Kidney capillary endothelial cell (primary cell): ENCODE measurements around the gene ALDH1L1.
"Not testable (repeated sequence)": the region's sequence is repeated elsewhere in the genome, so short reads cannot be mapped to it uniquely, and the experiment has no call there.

Experiments
- DNase-seq: peaks from one replicate; pipeline ENCODE4 v3.0.0-alpha.2; 2018; ENCODE audit warnings: low spot score

ALDH1L1 gene

DNA sequence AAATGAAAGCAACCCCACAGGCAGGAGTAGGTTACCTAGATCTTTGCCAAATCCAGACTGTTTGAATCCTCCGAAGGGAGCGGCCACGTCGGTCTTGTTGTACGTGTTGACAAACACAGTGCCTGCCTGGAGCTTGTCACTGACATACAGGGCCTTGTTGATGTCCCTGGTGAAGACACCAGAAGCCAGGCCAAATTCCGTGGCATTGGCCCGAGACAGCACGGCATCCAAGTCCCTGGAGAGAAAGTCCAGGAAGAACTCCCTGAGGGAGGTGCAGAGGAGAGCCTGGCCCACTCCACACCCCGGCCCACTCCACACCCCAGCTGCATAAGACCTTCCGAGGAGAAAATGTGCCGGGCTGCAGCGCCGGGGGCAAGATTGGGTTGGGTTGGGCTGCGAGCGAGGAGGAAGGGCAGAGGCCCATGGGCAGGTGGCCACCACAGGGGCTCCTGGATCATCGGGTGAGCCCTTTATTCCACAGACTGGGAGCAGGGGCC lies 74.6 kb downstream of the ALDH1L1 start:
- no peak for DNase-seq

DNA sequence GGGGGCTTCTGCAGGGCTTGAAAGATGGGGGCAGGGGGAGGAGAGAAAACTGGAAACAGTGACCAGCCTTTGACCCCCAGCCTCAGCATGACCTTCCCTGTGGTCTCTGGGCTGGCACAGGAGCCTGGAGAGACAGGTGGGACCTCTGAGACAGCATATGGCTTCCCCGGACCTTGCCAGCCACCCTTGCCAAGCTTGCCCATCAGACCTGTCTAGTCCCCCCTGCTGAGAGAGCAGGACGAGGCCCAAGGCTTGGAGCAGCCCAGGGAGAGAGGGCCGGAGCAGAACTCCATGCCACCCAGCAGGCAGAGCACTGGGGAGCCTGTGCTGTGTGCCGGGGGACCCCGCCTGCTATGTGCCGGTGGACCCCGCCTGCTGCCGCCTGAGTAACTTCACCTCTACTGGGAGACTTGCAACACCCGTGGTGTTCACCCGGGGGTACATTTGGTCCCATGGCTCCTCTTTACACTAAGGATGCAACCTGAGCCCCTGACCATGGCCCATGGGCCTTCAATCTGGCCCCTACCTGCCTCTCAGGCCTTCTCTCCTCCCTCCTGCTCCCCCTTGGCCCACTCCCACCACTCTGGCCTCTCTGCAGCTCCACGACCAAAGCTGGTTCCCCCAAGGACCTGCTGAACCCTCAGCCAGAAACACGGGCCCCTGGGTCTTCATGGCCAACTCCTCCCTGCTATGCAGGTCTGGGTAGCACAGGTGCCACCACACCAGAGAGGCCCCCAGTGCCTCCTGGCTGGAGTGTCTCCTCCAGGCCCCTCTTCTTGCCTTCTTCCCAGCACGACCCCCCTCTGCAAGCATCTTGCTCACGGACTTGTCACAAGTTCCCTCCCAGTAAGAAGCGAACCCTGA lies 75.4 kb downstream of the ALDH1L1 start:
- DNase-seq, result no peak

DNA sequence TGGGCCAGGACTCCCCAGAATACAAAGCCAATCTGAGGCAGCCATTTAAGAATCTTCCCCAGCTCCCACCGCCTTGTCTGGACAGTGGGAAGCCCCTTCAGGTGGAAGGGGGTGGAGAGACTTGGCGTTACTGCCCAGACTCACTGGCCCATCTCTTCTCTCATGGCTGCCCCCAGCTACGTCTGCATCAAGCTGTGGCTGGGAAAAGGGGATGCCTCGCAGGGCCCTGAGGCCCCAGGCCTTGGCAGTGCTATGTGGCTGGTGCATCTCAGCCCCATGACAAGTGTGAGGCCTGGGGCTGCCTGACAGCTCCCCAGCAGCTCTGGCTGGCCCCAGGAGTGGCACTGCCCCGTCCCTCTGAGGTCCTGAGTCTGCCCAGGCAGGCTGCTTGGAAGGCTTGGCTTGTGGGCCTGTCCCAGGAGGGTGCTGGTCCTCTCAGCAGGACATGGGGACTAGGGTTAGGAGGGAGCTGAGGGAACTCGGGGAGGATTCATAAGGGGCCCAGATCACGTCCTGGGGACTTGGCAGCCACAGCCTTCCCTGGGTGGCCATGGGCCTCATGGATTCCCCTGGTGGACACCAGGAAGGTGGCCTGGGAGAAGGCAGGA lies 76.3 kb downstream of the ALDH1L1 start:
- no peak for DNase-seq

DNA sequence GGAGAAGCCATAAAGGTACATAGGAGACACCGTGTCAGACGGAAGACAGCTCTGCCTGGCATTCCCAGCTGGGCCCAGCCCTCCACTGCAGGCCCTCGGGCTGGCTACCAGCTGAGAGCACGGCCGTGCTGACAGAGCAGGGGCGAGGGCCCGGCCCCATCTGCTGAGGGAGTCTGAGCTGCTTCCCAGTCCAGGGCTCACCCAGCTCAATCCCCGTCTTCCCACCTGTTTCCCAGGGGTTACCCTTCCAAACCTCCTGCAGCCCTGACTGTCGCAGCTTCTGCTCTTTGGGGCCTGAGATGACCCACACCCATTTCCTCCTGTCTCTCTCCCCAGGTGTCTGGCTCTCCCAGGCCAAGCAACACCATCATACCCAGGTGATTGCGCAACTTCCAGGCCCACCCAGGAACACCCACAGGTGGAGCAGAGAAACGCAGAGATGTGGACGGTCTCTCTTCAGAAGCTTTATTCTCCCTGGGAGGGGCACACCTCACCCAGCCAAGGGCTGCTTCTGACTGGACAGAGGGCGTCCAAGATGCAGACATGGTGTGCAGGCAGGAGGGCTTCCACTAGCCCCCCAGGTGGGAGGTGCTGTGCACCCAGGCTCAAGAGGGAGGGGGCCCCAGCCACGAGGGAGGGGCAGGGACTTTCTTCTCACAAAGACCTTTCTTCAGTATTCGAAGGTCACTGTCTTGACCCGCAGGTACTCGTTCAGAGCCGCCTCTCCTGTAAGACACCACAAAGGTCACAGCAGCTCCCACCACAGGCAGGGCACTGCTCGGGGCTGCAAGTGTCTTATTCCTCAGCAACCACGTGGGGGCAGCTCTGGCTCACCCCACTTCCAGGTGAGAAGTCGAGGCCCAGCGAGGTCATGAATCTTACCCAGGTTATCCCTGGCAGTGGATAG lies 77.0 kb downstream of the ALDH1L1 start:
- DNase-seq, result no peak

DNA sequence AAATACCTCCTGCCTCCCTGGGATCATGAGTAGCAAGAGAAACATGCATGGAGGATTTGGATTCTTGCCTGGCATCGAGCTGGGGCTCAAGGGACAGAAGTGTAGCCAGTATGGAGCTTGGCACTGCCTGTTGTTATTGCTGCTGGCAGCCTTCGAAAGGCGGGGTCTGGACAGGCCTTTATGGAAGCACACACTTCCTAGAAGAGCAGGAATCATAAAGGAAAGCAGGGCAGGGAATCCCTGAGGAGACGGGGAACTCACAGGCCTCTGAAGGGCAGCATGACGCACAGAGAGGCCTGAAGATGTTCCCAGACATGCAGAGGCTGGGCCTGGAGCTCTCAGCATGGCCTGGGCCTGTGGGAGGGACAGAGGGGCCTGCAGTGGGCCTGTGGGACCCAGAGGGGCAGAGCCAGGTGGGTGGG lies 77.8 kb downstream of the ALDH1L1 start:
- DNase-seq, result no peak

DNA sequence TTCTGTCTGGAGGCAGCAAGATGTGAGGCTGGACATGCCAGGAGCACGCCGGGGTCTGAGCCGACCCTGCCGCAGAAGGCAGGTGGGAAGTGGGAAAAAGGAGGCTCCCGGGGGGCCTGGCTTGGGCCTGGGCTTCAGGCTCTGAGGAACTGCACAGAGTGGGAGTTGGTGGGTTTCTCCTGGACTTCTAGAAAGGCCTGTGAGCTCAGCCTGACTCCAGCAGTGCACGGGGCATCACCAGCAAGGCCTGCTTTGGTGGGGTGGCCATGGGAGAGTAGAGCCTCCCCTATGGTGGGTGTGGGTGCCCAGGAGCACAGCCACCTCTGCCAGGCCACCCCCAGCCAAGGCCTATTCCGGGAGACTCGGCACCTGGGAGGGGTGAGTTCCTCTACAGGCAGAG lies 78.4 kb downstream of the ALDH1L1 start:
- DNase-seq, result no peak

DNA sequence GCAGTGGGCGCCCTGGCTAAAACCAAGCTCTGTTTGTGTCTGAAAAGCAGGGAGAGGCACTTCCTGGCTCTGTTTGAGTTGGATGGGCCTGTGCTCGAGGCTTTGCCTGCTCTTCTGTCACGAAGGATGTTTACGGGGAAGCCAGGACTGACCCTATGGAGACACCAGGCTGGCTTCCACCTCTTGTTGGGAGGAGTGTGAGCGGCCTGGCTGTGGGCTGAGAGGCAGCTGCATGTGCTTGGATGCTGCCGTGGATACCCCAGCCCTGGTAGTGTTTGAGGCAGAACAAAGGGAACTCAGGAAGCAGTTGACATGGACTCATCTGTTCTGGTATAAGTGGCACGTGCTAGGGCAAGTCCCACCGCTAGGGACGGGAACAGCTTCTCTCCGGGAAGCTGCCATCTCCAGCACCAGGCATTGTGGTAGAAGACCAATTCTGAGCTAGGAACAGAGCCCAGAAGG lies 78.8 kb downstream of the ALDH1L1 start:
- no peak for DNase-seq

DNA sequence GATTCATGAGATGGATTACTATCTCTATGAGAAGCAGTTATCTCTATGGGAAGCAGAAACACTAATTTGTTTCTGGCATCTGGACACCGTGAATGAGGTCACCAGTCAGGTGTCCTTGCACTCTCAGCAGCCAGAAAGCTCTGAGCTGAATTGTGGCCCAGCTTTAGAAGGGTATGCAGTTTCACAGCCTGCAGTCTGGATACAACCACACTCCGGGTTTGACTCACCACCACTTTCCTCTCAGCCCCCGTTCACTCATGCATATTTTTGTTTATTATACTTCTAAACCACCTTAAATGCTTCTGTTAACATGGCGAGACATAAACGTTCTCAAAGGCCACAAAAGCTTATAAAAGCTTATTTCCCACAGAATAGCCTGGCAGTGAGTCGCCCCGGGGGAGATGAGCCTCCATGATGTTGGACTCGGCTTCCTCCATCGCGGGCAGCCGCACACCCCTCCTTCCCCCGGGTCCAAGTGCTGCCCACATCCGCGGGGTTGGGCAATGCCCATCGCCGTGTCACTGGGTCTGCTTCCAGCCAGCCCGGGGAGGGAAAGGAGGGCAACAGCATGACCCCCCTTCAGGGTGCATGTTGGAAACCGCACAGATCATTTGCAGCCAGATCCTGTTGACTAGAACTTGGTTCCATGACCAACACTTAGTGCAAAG lies 79.6 kb downstream of the ALDH1L1 start:
- DNase-seq, result no peak

DNA sequence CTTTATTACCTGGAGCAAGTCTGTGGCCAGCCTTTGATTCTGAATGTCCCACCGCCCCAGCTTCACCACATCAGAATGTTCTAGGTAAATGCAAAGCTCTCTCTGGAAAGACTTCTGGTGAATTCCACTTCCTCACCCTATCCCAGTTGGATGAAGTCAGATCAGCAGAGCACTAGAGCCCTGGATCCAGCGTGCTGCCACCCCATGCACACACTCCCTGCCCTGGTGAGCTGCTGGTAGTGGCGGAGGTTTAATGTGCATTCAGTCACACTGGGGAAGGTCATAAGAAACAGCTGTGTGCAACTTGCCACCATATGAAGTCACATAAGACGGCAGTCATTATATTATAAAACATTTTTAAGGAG lies 80.1 kb downstream of the ALDH1L1 start:
- DNase-seq, result no peak

DNA sequence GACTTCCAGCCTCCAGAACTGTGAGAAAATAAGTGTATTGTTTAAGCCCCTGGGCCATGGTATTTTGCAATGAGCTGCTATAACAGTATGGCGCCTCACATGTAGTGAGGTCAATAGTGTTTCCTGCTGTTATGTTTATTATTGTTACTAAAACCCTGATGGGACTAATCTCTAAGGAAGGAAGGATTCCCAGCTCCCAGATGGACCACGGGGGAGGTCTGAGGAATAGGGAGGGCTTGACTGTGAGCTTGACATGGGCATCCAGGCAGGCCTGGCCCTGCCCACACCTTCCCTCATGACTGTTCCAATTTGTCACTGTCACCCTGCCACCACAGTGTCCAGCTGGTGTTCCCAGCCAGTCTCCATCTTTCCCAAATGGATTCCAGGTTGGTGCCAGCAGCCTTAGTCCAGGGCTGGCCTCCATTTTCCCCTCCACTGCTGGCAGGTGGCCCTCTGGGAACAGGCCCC lies 82.0 kb downstream of the ALDH1L1 start:
- no peak for DNase-seq

DNA sequence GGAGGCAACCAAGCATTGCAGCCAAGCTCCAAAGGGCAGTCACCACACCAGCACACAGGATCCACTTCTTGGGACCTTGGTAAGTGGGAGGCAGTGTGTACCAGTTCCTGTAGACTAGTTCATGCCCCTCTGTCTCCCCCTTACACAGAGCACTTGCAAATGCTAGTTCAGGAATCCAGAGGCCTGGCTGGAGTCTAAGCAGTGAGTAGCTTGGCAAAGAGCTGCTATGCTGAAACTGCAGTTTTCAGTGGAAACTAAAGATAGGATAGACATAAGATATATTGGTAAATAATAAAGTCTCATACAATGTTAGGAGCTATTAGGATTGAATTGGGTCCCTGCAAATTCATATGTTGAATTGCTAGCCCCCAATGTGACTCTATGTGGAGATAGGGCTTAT lies 82.6 kb downstream of the ALDH1L1 start:
- no peak for DNase-seq

DNA sequence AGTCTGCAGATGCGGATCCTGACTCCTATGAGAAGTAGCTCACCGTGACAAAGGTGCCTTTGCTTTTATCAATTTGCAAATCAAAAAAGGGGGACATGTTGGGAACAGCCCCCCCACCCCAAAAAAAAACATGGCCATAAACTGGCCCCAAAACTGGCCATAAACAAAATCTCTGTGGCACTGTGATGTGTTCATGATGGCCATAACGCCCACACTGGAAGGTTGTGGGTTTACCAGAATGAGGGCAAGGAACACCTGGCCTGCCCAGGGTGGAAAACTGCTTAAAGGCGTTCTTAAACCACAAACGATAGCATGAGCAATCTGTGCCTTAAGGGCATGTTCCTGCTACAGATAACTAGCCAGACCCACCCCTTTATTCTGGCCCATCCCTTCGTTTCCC lies 84.1 kb downstream of the ALDH1L1 start:
- not testable (repeated sequence) for DNase-seq

DNA sequence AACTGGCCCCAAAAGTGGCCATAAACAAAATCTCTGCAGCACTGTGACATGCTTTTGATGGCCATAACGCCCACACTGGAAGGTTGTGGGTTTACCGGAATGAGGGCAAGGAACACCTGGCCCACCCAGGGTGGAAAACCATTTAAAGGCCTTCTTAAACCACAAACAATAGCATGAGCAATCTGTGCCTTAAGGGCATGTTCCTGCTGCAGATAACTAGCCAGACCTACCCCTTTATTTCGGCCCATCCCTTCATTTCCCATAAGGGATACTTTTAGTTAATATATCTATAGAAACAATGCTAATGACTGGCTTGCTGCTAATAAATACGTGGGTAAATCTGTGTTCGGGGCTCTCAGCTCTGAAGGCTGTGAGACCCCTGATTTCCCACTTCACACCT lies 88.3 kb downstream of the ALDH1L1 start:
- not testable (repeated sequence) for DNase-seq

DNA sequence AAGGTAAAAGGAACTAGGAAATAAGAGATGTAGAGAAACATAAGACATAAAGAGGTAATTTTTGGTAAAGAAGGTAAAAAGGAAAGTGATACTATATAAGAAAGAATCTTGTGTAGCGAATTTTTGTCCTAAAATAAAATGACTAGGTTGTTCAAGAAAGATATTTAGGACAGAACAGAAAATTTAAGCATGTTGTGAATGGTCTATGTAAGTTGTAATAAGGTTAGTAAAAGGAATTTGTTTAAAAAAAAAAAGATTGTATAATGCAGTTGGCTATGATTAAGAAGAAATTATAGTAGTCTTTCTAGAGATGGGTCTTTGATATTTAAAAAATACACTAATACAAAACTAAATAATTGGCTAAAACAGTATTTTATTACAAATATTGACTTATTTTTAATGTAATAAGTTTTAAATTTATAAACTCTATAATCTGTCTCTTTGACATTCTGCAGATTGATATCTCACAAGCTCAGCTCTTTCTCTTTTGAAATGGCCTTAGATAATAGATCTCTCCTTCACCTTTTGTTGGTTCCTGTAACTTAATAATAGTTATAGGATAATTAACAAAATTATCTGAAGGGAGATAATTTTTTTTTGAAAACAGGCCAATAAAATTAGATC lies 92.7 kb downstream of the ALDH1L1 start:
- DNase-seq, result no peak

DNA sequence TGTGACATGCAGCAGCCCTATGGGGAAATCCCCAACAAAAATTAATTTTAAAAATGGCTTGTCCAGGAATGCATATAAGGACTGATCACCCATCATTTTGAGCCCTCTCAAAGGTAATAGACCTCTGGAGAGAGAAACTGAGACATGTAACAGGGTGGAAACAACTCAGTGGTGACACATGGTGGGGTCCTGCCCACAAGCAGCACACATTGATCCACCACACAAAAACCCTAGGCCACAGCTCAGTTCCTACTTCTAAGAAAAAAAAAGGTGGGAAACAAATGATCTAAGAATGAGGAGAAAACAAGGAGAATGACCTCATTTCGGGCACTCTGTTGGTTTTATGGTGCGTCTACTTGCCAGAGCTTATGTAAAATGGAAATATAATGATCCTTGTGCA lies 94.5 kb downstream of the ALDH1L1 start:
- DNase-seq, result no peak

DNA sequence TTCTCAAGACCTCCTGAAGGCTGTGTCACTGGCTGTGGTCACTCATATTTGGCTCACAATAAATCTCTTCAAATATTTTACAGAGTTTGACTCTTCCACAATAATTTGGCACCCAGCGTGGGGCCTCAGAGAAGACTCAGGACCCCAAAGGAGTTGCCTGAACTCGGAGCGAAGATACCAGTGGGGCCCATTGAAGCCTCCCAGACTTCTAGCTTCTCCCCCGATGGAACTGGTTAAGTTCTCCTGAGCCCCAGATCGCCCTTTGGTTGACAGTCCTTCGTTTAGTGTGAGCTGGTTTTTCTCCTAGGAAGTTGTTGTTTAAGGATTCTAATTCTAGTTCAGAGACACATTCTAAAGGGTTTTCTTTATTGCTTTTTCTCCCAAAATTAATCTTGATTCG lies 95.1 kb downstream of the ALDH1L1 start:
- no peak for DNase-seq

DNA sequence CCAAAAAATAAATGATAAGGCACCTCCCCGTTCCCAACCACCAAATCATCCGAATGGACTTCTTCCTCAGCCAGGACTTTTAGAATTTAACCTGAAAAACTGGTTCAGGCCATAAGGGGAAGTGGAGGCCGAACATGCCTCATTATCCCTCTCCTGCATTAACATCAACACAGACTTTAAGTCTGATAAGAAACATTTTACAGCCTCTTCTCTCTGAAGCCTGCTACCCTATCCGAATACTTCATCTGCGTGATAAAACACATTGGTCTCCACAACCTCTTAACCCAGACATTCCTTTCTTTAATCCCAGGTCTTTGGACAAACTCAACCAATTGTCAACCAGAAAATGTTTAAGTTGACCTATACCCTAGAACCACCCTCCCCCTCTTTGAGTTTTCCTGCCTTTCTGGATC lies 95.6 kb downstream of the ALDH1L1 start:
- no peak for DNase-seq

DNA sequence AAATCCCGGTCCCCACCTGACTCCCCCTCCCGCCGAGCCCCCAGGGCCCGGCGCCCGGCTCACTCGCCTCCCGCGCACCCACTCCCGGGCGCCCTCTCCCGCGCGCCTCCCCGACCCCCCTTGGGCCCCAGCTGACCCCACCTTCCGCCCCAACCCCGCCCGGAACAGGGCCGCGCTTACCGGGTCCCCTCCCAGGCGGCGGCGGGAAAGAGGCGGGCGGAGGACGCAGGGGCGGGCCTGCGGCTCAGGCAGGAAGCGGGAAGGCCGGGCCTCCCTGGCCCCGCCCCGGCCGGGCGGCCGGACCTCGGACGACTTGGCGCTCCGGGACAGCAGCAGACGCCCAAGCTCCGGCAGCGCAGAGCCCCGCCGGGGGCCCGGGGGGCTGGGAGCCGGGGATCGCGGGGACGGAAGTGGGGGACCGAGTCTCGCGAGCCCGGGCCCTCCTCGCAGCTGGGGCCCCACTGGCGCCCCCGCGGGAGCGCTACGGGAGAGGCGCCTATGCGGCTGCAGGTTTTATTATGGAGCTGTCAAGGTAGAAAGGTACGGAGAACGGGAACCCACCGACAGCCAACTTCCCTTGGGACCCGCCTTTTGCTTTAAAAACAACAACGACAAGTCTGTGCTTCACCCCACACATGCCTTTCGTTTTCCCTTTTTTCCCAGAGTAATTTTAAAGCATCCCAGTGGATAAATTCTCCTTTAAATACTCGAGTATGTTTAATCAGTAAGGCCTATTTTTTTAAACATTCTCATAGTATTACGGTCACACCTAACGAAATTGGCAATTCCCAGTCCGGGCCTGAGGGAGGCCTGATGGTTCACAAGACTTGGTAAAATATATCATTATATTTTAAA lies 96.2 kb downstream of the ALDH1L1 start, which contains the start of gene SLC41A3:
SLC41A3 (minus strand) TSS at position 212 of the 855 bp plus-strand sequence. CDS start 15,905 bp downstream, outside the sequence.
- peak; percentile 58 for DNase-seq

DNA sequence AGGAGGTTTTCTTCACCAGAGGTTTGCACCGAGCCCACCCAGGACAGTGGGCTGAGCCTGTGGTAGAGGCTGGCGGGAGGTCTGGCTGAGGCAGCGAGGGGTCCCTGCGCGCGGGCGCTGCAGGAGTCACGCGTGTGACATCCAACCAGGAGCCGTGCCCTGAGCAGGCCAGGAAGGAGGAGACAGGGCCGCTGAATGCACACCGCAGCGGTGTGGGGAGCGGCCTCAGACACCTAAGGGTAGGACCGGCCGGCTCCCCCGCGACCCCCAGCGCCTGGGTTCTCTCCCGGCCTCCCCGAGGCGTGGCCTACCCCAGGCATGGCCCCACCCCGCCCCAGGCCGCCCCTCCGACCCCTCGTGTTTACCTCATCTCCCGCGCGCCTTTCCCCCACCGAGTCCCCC lies 96.9 kb downstream of the ALDH1L1 start:
- peak; percentile 19 for DNase-seq

DNA sequence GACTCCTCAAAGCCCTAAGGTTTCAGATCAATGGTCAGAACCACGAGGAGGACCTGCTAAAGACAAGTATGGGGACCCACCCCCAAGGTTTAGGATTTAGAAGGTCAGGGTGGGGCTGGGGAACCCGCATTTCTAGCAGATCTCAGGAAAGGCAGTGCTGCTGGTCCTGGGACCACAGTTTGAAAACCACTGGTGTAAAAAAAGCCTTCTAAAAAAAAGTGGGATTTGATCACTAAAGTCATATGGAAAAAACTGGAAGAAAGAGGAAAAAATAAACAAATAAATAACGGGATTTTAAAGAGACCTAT lies 97.3 kb downstream of the ALDH1L1 start:
- no peak for DNase-seq
